Progenitor cell of endocrine pancreas (in vitro differentiated cells): ENCODE results near the gene LENG8. TPM values are rescaled to one million over a fixed set of nuclear protein-coding genes. Genes with fewer than 3 reads are reported as not detected.
"Not testable (repeated sequence)": the region's sequence is repeated elsewhere in the genome, so short reads cannot be mapped to it uniquely, and the experiment has no call there.

ENCODE experiments used
- DNase-seq: peaks from one replicate; pipeline ENCODE4 v3.0.0; 2021; ENCODE audit warnings: low spot score; ENCODE audit not compliant: unreplicated experiment
- H3K27ac Mint-ChIP-seq: 2 replicates; pipeline ENCODE4 v1.8.0; 2021; ENCODE audit warnings: mild to moderate bottlenecking, moderate library complexity, mixed read lengths
- H3K27me3 Mint-ChIP-seq: 2 replicates; pipeline ENCODE4 v1.8.0; 2021; ENCODE audit warnings: mixed read lengths
- H3K36me3 Mint-ChIP-seq: 2 replicates; pipeline ENCODE4 v1.8.0; 2022; ENCODE audit warnings: mixed read lengths; ENCODE audit not compliant: insufficient read depth
- H3K4me1 Mint-ChIP-seq: 2 replicates; pipeline ENCODE4 v1.8.0; 2021; ENCODE audit warnings: low read depth, mixed read lengths
- H3K4me3 Mint-ChIP-seq: 2 replicates; pipeline ENCODE4 v1.8.0; 2021; ENCODE audit warnings: low read depth, mild to moderate bottlenecking, moderate library complexity, mixed read lengths
- H3K9me3 Mint-ChIP-seq: 2 replicates; pipeline ENCODE4 v1.8.0; 2021; ENCODE audit warnings: low read depth, mixed read lengths
- total RNA-seq: library from RNA; stranded (reverse); gene quantifications from 2 replicates; pipeline ENCODE4 v1.2.1, GENCODE V29; 2021
- TF ChIP-seq, protein P1 (sequence below): fragments of 200-600 bp; sonication (generic); IDR thresholded peaks from one replicate; pipeline ENCODE4 v1.5.0; 2021; ENCODE audit warnings: antibody characterized with exemption, mild to moderate bottlenecking; ENCODE audit not compliant: unreplicated experiment

The LENG8 gene
- total RNA-seq, 1 donor from 2014 or later: 210 TPM

DNA sequence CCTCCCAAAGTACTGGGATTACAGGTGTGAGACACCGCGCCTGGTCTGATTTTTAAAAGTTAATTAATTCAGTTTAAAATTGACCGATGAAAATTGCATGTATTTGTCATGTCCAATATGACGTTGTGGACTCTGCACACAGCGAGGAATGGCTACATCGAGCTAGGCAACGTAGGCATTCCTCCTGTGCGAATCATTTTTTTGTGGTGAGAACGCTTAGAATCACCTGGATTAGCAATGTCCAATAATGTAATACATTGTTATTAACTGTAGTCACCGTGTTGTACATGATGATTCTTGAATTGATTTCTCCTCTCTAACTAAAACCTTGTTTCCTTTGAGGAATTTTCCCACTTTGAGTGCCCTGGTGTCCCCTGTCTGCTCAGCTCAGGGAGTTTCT, 57.1 kb downstream of the LENG8 start:
- Mint-ChIP-seq H3K4me1 (no peaks in the 10 kb centered on the region), H3K36me3 (no peaks in the 10 kb centered on the region), H3K27me3 (no peaks in the 10 kb centered on the region), H3K27ac (no peak overlapping the region), H3K9me3 (peaks cover 32% of the 10 kb centered on the region), H3K4me3 (no peak overlapping the region)
- TF ChIP-seq, protein P1, sequence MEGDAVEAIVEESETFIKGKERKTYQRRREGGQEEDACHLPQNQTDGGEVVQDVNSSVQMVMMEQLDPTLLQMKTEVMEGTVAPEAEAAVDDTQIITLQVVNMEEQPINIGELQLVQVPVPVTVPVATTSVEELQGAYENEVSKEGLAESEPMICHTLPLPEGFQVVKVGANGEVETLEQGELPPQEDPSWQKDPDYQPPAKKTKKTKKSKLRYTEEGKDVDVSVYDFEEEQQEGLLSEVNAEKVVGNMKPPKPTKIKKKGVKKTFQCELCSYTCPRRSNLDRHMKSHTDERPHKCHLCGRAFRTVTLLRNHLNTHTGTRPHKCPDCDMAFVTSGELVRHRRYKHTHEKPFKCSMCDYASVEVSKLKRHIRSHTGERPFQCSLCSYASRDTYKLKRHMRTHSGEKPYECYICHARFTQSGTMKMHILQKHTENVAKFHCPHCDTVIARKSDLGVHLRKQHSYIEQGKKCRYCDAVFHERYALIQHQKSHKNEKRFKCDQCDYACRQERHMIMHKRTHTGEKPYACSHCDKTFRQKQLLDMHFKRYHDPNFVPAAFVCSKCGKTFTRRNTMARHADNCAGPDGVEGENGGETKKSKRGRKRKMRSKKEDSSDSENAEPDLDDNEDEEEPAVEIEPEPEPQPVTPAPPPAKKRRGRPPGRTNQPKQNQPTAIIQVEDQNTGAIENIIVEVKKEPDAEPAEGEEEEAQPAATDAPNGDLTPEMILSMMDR: no peak
- DNase-seq: no peak

- not testable (repeated sequence) for H3K27me3 Mint-ChIP-seq, H3K27ac Mint-ChIP-seq, DNase-seq, H3K4me1 Mint-ChIP-seq, H3K36me3 Mint-ChIP-seq, H3K4me3 Mint-ChIP-seq
- H3K9me3 Mint-ChIP-seq: peaks cover 32% of the 10 kb centered on the region
Measured at GRCh38 chr19:54507038-54507717, 58.2 kb downstream of the LENG8 start.

- Mint-ChIP-seq H3K4me1 (no peaks in the 10 kb centered on the region), H3K27ac (no peak overlapping the region), H3K27me3 (no peaks in the 10 kb centered on the region), H3K9me3 (peaks cover 32% of the 10 kb centered on the region), H3K36me3 (peaks cover 1% of the 10 kb centered on the region), H3K4me3 (no peak overlapping the region)
- DNase-seq: no peak
- TF ChIP-seq, protein P1: no peak
Measured at GRCh38 chr19:54507824-54508223, 58.8 kb downstream of the LENG8 start.

GRCh38 chr19:54508487-54508886, 59.5 kb downstream of the LENG8 start:
- H3K4me3 Mint-ChIP-seq, H3K4me1 Mint-ChIP-seq, H3K27ac Mint-ChIP-seq, H3K36me3 Mint-ChIP-seq, DNase-seq, H3K27me3 Mint-ChIP-seq: not testable (repeated sequence)
- H3K9me3 Mint-ChIP-seq: peaks cover 38% of the 10 kb centered on the region

- DNase-seq, H3K27ac Mint-ChIP-seq, H3K36me3 Mint-ChIP-seq, H3K4me3 Mint-ChIP-seq, H3K4me1 Mint-ChIP-seq, H3K27me3 Mint-ChIP-seq: not testable (repeated sequence)
- H3K9me3 Mint-ChIP-seq: peaks cover 37% of the 10 kb centered on the region
Measured at GRCh38 chr19:54509200-54509940, 60.4 kb downstream of the LENG8 start.

Other genes starting within 250 kb of the LENG8 start
- 1,160 and 1,179 TPM in 2 replicates for gene RPS9, start 248.3 kb upstream of the LENG8 start, total RNA-seq
- 0.50 TPM in 1 of 2 replicates, not detected in the other for gene LILRB3, start 226.2 kb upstream of the LENG8 start, total RNA-seq
- not detected in 2 replicates for gene LILRA6, start 206.4 kb upstream of the LENG8 start, total RNA-seq
- gene LILRB5, start 191.9 kb upstream of the LENG8 start, total RNA-seq: not detected in 2 replicates
- gene LILRB2, start 168.1 kb upstream of the LENG8 start, total RNA-seq: not detected in 2 replicates
- gene LILRA5, start 136.0 kb upstream of the LENG8 start, total RNA-seq: not detected in 2 replicates
- gene LILRA4, start 110.0 kb upstream of the LENG8 start, total RNA-seq: not detected in 2 replicates
- gene LAIR1, start 84.3 kb upstream of the LENG8 start, total RNA-seq: not detected in 2 replicates
- 133 and 144 TPM in 2 replicates for gene TTYH1, start 33.7 kb upstream of the LENG8 start, total RNA-seq
- 0.72 and 0.75 TPM in 2 replicates for gene LENG9, start 14.6 kb downstream of the LENG8 start, total RNA-seq
- gene CDC42EP5, start 24.1 kb downstream of the LENG8 start, total RNA-seq: 1.6 and 2.1 TPM in 2 replicates
- gene LAIR2, start 53.6 kb downstream of the LENG8 start, total RNA-seq: not detected in 2 replicates
- gene LILRA2, start 124.6 kb downstream of the LENG8 start, total RNA-seq: not detected in 2 replicates
- gene LILRA1, start 144.4 kb downstream of the LENG8 start, total RNA-seq: not detected in 2 replicates
- gene LILRB1, start 181.3 kb downstream of the LENG8 start, total RNA-seq: not detected in 2 replicates
- not detected in 2 replicates for gene LILRB4, start 213.8 kb downstream of the LENG8 start, total RNA-seq